H1 (cell line): ENCODE data around the gene AKIRIN1. TPM values are rescaled to one million over a fixed set of nuclear protein-coding genes. Genes with fewer than 3 reads are reported as not detected.

Experiments used
- CTCF ChIA-PET: fragments of 300-600 bp; sonication (Branson Sonifier 250); formaldehyde crosslinking; loops from one replicate; lab custom pipeline; 2021; ENCODE audit not compliant: partially characterized antibody; lab: Charles Lee
- POLR2A ChIA-PET: fragments of 300-600 bp; sonication (Branson Sonifier 250); formaldehyde crosslinking; loops from one replicate; lab custom pipeline; 2021; ENCODE audit warnings: inconsistent platforms; ENCODE audit not compliant: partially characterized antibody; lab: Charles Lee
- DNase-seq, 2 experiments: peaks; one replicate each; pipeline versions ENCODE4 v3.0.0 to v3.0.0-alpha.2; 2010 to 2022; ENCODE audit warnings: low spot score in 2 of 2, low read depth in 1 of 2, mixed read lengths in 1 of 2
- FAIRE-seq: peaks from 2 replicates; lab custom pipeline; 2011; peaks lifted over from hg19 to GRCh38; lab: Jason Lieb, UNC
- H2AFZ ChIP-seq: 2 replicates; pipeline ENCODE4 v1.8.1; 2012; ENCODE audit warnings: low read length, inconsistent platforms
- H2AK5ac ChIP-seq: 2 replicates; pipeline ENCODE4 v1.6.1; 2013; ENCODE audit warnings: low read depth, low read length
- H2BK120ac ChIP-seq: replicated peaks from 2 replicates; pipeline ENCODE3; 2013; ENCODE audit warnings: low read depth, low read length, inconsistent platforms
- H2BK12ac ChIP-seq: 2 replicates; pipeline ENCODE4 v1.6.1; 2013; ENCODE audit warnings: low read depth, low read length
- H2BK15ac ChIP-seq: 2 replicates; pipeline ENCODE4 v1.6.1; 2013; ENCODE audit warnings: low read length
- H2BK20ac ChIP-seq: 2 replicates; pipeline ENCODE4 v1.6.1; 2013; ENCODE audit warnings: low read length
- H2BK5ac ChIP-seq: 2 replicates; pipeline ENCODE4 v1.6.1; 2013; ENCODE audit warnings: low read depth, low read length
- H3K14ac ChIP-seq: 2 replicates; pipeline ENCODE4 v1.6.1; 2013; ENCODE audit warnings: inconsistent platforms; ENCODE audit not compliant: insufficient read length
- H3K18ac ChIP-seq: 2 replicates; pipeline ENCODE4 v1.6.1; 2013; ENCODE audit warnings: low read length; ENCODE audit errors: extremely low read depth
- H3K23ac ChIP-seq: 2 replicates; pipeline ENCODE4 v1.6.1; 2013; ENCODE audit warnings: inconsistent platforms; ENCODE audit not compliant: insufficient read length
- H3K23me2 ChIP-seq: 2 replicates; pipeline ENCODE4 v1.6.1; 2013; ENCODE audit warnings: low read depth, low read length
- H3K27ac ChIP-seq: 2 replicates; pipeline ENCODE4 v1.6.1; 2011; ENCODE audit warnings: low read depth, low read length, inconsistent platforms
- H3K27me3 ChIP-seq, 4 experiments: replicated peaks in 1 of 4; 1 replicate in 1 of 4; 2 replicates in 3 of 4; pipeline versions ENCODE4 v1.6.1 to v1.8.1; 2011 to 2013; ENCODE audit warnings: low read length in 3 of 4, mild to moderate bottlenecking in 3 of 4, inconsistent platforms in 2 of 4, mixed read lengths in 2 of 4, moderate library complexity in 1 of 4; ENCODE audit not compliant: control insufficient read depth in 3 of 4, insufficient read depth in 3 of 4; ENCODE audit errors: extremely low read depth in 1 of 4
- H3K36me3 ChIP-seq, 4 experiments: 2 replicates each; pipeline versions ENCODE4 v1.6.1 to v1.8.1; 2011 to 2013; ENCODE audit warnings: mild to moderate bottlenecking in 4 of 4, low read length in 3 of 4, moderate library complexity in 2 of 4, control low read depth in 1 of 4, inconsistent platforms in 1 of 4; ENCODE audit not compliant: insufficient read depth in 4 of 4, control insufficient read depth in 2 of 4
- H3K4ac ChIP-seq: replicated peaks from 2 replicates; pipeline ENCODE3; 2013; ENCODE audit warnings: low read length, low read depth, mixed read lengths, inconsistent platforms; ENCODE audit not compliant: insufficient read length
- H3K4me1 ChIP-seq, 4 experiments: replicated peaks in 1 of 4; 1 replicate in 1 of 4; 2 replicates in 3 of 4; pipeline versions ENCODE4 v1.6.1 to v1.8.1; 2011 to 2013; ENCODE audit warnings: low read length in 3 of 4, inconsistent platforms in 2 of 4, mixed read lengths in 1 of 4; ENCODE audit not compliant: insufficient read depth in 4 of 4, control insufficient read depth in 3 of 4
- H3K4me2 ChIP-seq, 2 experiments: 2 replicates each; pipeline versions ENCODE4 v1.6.1 to v1.8.1; 2011 to 2013; ENCODE audit warnings: low read depth in 2 of 2, low read length in 2 of 2, control low read depth in 1 of 2, inconsistent platforms in 1 of 2, mild to moderate bottlenecking in 1 of 2; ENCODE audit not compliant: insufficient read depth in 1 of 2
- H3K4me3 ChIP-seq, 4 experiments: fragments of 200-600, 300-600 bp in 1 of 4; sonication (generic), shearing (Covaris generic), sonication (Bioruptor Twin) in 1 of 4; 2 replicates each; pipeline versions ENCODE4 v1.5.1 to v1.8.1; 2011 to 2016; ENCODE audit warnings: low read length in 4 of 4, low read depth in 3 of 4, control low read depth in 2 of 4, inconsistent platforms in 2 of 4, mild to moderate bottlenecking in 2 of 4, mixed read lengths in 1 of 4, moderate library complexity in 1 of 4; ENCODE audit not compliant: insufficient read depth in 2 of 4; ENCODE audit errors: extremely low read depth in 1 of 4
- H3K56ac ChIP-seq: replicated peaks from 2 replicates; pipeline ENCODE3; 2013; ENCODE audit warnings: low read depth, mild to moderate bottlenecking, mixed read lengths, low read length, inconsistent platforms; ENCODE audit not compliant: insufficient read length
- H3K79me1 ChIP-seq: 2 replicates; pipeline ENCODE4 v1.6.1; 2013; ENCODE audit warnings: low read depth, low read length, control low read depth
- H3K79me2 ChIP-seq, 2 experiments: 2 replicates each; pipeline versions ENCODE4 v1.6.1 to v1.8.1; 2012 to 2013; ENCODE audit warnings: low read length in 2 of 2, mild to moderate bottlenecking in 2 of 2, inconsistent platforms in 1 of 2; ENCODE audit not compliant: insufficient read depth in 2 of 2, control insufficient read depth in 1 of 2
- H3K9ac ChIP-seq, 4 experiments: replicated peaks in 1 of 4; 1 replicate in 1 of 4; 2 replicates in 3 of 4; pipeline versions ENCODE4 v1.6.1 to v1.8.1; 2011 to 2013; ENCODE audit warnings: low read depth in 3 of 4, low read length in 3 of 4, control low read depth in 2 of 4, mild to moderate bottlenecking in 2 of 4, moderate library complexity in 2 of 4, inconsistent platforms in 1 of 4; ENCODE audit errors: extremely low read depth in 1 of 4
- H3K9me3 ChIP-seq, 2 experiments: 2 replicates each; pipeline versions ENCODE4 v1.6.1 to v1.8.1; 2012 to 2013; ENCODE audit warnings: mild to moderate bottlenecking in 2 of 2, moderate library complexity in 2 of 2, control low read depth in 1 of 2, inconsistent platforms in 1 of 2, low read depth in 1 of 2, low read length in 1 of 2, mixed read lengths in 1 of 2; ENCODE audit not compliant: insufficient read depth in 2 of 2
- H4K20me1 ChIP-seq, 2 experiments: replicated peaks in 1 of 2; 2 replicates each; pipeline versions ENCODE3 to v1.8.1; 2011 to 2013; ENCODE audit warnings: inconsistent platforms in 2 of 2, low read length in 2 of 2, mild to moderate bottlenecking in 1 of 2; ENCODE audit not compliant: insufficient read depth in 2 of 2, control insufficient read depth in 1 of 2
- H4K5ac ChIP-seq: 2 replicates; pipeline ENCODE4 v1.6.1; 2013; ENCODE audit warnings: low read length, low read depth, mixed read lengths, inconsistent platforms; ENCODE audit not compliant: insufficient read length
- H4K8ac ChIP-seq: 2 replicates; pipeline ENCODE4 v1.8.0; 2013; ENCODE audit warnings: mild to moderate bottlenecking, moderate library complexity, low read length, inconsistent platforms; ENCODE audit not compliant: insufficient read depth; ENCODE audit errors: extremely low read depth
- H4K91ac ChIP-seq: replicated peaks from 2 replicates; pipeline ENCODE3; 2013; ENCODE audit warnings: low read length, mixed read lengths, inconsistent platforms; ENCODE audit not compliant: insufficient read length
- E2F6 ChIP-seq: IDR thresholded peaks from 2 replicates; pipeline ENCODE4 v1.6.1; 2012; ENCODE audit warnings: inconsistent platforms
- JUND ChIP-seq: IDR thresholded peaks from 2 replicates; pipeline ENCODE4 v1.6.1; 2011; ENCODE audit warnings: mild to moderate bottlenecking, improper control_type of control experiment, low read length
- MAX ChIP-seq: IDR thresholded peaks from 2 replicates; pipeline ENCODE4 v1.6.1; 2012; ENCODE audit warnings: inconsistent platforms
- SP4 ChIP-seq: IDR thresholded peaks from 2 replicates; pipeline ENCODE4 v1.6.1; 2012; ENCODE audit warnings: low read length, inconsistent platforms
- TEAD4 ChIP-seq: IDR thresholded peaks from 2 replicates; pipeline ENCODE4 v1.6.1; 2012; ENCODE audit warnings: low read depth, low read length, inconsistent platforms, mixed read lengths
- ZNF274 ChIP-seq: IDR thresholded peaks from 2 replicates; pipeline ENCODE4 v1.7.0; 2012; ENCODE audit warnings: low read length, borderline replicate concordance; ENCODE audit errors: extremely low read depth
- WGBS, 2 experiments: shearing (Covaris generic) in 1 of 2; methylation state at CpG; one replicate each; pipeline versions ENCODE4 v1.1.6 to v1.1.7; 2013 to 2015; ENCODE audit warnings: low lambda C conversion rate in 2 of 2, mixed read lengths in 2 of 2, inconsistent platforms in 1 of 2, low coverage in 1 of 2, missing lambda C conversion rate in 1 of 2; ENCODE audit not compliant: insufficient replicate concordance in 2 of 2, insufficient coverage in 1 of 2, insufficient read length in 1 of 2; ENCODE audit errors: extremely low coverage in 1 of 2, missing lambda C conversion rate in 1 of 2; 5-methylcytosine and 5-hydroxymethylcytosine counted together
- polyA plus RNA-seq, 7 experiments: library from polyadenylated mRNA; depleted of rRNA in 3 of 7; stranded (reverse) in 5 of 7; unstranded in 2 of 7; fragments of >200 nt in 5 of 7; fragments of 200-250 nt in 2 of 7; gene quantifications; 1 replicate in 5 of 7; 2 replicates in 1 of 7; 4 replicates in 1 of 7; pipeline versions ENCODE4 v1.2.1 to v1.2.3, GENCODE V29; 2011 to 2013; ENCODE audit warnings: missing spikeins in 2 of 7, mixed read lengths in 2 of 7
- total RNA-seq: library from RNA; stranded (reverse); fragmentation: NEBNext Ultra II Directional; extraction: Animal tissue kit (Norgen Biotek cat#: 25700); gene quantifications from 2 replicates; pipeline ENCODE4 v1.2.1, GENCODE V29; 2021

The AKIRIN1 gene
- total and polyA plus RNA-seq, 2 of the 8 experiments (the other 6 are each of a cell fraction or from before 2014, with no cell fraction given), result 148 to 236 TPM

GRCh38 chr1:39003281-39003680 lies 12.2 kb downstream of the AKIRIN1 start:
- Histone ChIP-seq H4K20me1 (peaks cover 11 to 25% of the 10 kb centered on the region in 2 experiments), H3K79me1 (no peaks in the 10 kb centered on the region), H2BK20ac (no peak overlapping the region)
- peak; percentile 42 for FAIRE-seq
- no peak for TF ChIP-seq JUND
- no peak for TF ChIP-seq MAX
- TF ChIP-seq TEAD4, result no peak
- TF ChIP-seq E2F6, result no peak
- TF ChIP-seq SP4, result no peak
- no peak for TF ChIP-seq ZNF274
- TF ChIP-seq, all 59 proteins: peak for 0
- H3K14ac ChIP-seq, result no peak overlapping the region
- WGBS, 2 experiments, result 94% methylated on average over 3 of the region's 3 CpGs; no CpG with 5 or more reads in 1 of the 2 experiments
- H2AFZ ChIP-seq, result no peak overlapping the region
- no peak overlapping the region for H2BK12ac ChIP-seq
- H3K27me3 ChIP-seq, result no peaks in the 10 kb centered on the region
- H4K5ac ChIP-seq, result no peak overlapping the region
- H3K9me3 ChIP-seq, result no peaks in the 10 kb centered on the region
- H2BK120ac ChIP-seq, result no peak overlapping the region
- DNase-seq, result no peak
- no peak overlapping the region for H3K18ac ChIP-seq
- ChIA-PET CTCF (interaction anchor here (1.1 kb wide), 2 partner anchors 15 to 188 kb away, joined by 3 to 4 read pairs; no protein-coding TSS in a partner anchor), POLR2A (interaction anchor here (0.7 to 11.1 kb wide), 14 partner anchors 7 to 142 kb away, joined by 3 to 182 read pairs (median 4); partner anchors contain the start of gene NDUFS5)
- no peak overlapping the region for H2AK5ac ChIP-seq
- H3K36me3 ChIP-seq, result peaks cover 26 to 97% (median 73%) of the 10 kb centered on the region in 4 experiments
- no peak overlapping the region for H3K4me2 ChIP-seq
- no peak overlapping the region for H3K4ac ChIP-seq
- H2BK15ac ChIP-seq, result no peak overlapping the region
- no peak overlapping the region for H3K23ac ChIP-seq
- no peaks in the 10 kb centered on the region for H3K23me2 ChIP-seq
- no peak overlapping the region for H4K8ac ChIP-seq
- peaks cover 0 to 32% of the 10 kb centered on the region in 2 experiments; a peak in 2 of 4 replicates for H3K79me2 ChIP-seq
- H3K27ac ChIP-seq, result no peak overlapping the region
- H2BK5ac ChIP-seq, result no peak overlapping the region
- H3K4me3 ChIP-seq, result no peak overlapping the region
- H4K91ac ChIP-seq, result no peak overlapping the region
- no peak overlapping the region for H3K9ac ChIP-seq
- H3K56ac ChIP-seq, result no peak overlapping the region
- H3K4me1 ChIP-seq, result peaks cover 0 to 10% (median 9%) of the 10 kb centered on the region in 4 experiments
